HCT116 (cell line): ENCODE measurements around the gene INO80C. TPM values are rescaled to one million over a fixed set of nuclear protein-coding genes. Genes with fewer than 3 reads are reported as not detected.

Experiments used
- ATAC-seq: fragments of 200-7000 bp; cut with Tn5 transposase; 2 replicates; pipeline ENCODE4 v1.9.1; 2020; ENCODE audit warnings: mild to moderate bottlenecking, moderate library complexity
- BruUV-seq: library from RNA; stranded (reverse); fragments of 400-500 nt; replicated peaks from 2 replicates; lab custom pipeline; 2021; lab: Mats Ljungman, UMichigan
- CTCF ChIA-PET: fragments of 300-600 bp; sonication (Branson Sonifier 250); formaldehyde crosslinking; loops from one replicate; lab custom pipeline; 2021; ENCODE audit warnings: antibody characterized with exemption; lab: Charles Lee
- POLR2A ChIA-PET: fragments of 300-600, 350-600 bp; sonication (Branson Sonifier 250); formaldehyde crosslinking; loops from one replicate; lab custom pipeline; 2021; ENCODE audit warnings: antibody characterized with exemption; lab: Charles Lee
- RAD21 ChIA-PET, 2 experiments: fragments of 300-600 bp; sonication (Branson Sonifier 250); formaldehyde crosslinking; loops; one replicate each; lab custom pipeline; 2023; ENCODE audit warnings: low total read pairs in 2 of 2; ENCODE audit not compliant: uncharacterized antibody in 2 of 2, unreplicated experiment in 2 of 2, low non-redundant PET in 1 of 2; lab: Charles Lee
- DNase-seq: peaks from one replicate; pipeline ENCODE4 v3.0.0-alpha.2; 2010; ENCODE audit warnings: low read depth, low spot score
- H2AFZ ChIP-seq: fragments of 200-600 bp; shearing (Covaris generic), sonication (generic); 2 replicates; pipeline ENCODE4 v1.6.1; 2017; ENCODE audit warnings: low read depth, mixed run types, mixed read lengths, antibody characterized with exemption, low read length; ENCODE audit not compliant: poor library complexity, severe bottlenecking
- H3K27ac ChIP-seq: 2 replicates; pipeline ENCODE4 v1.5.1; 2012; ENCODE audit warnings: low read depth, low read length
- H3K27me3 ChIP-seq: fragments of 200-600 bp; sonication (generic); 2 replicates; pipeline ENCODE4 v1.6.1; 2016; ENCODE audit warnings: mixed run types, low read length, mixed read lengths; ENCODE audit not compliant: insufficient read depth
- H3K36me3 ChIP-seq, 2 experiments: fragments of 200-500 bp in 1 of 2; fragments of 200-600 bp in 1 of 2; sonication (Bioruptor generic) in 1 of 2; sonication (generic) in 1 of 2; 2 replicates each; pipeline versions ENCODE4 v1.5.1 to v1.6.1; 2014 to 2016; ENCODE audit warnings: low read length in 2 of 2, inconsistent platforms in 1 of 2, mixed read lengths in 1 of 2, mixed run types in 1 of 2; ENCODE audit not compliant: insufficient read depth in 2 of 2, control insufficient read depth in 1 of 2
- H3K4me1 ChIP-seq, 2 experiments: fragments of 200-600 bp in 1 of 2; sonication (generic) in 1 of 2; 2 replicates each; pipeline versions ENCODE4 v1.5.1 to v1.6.1; 2012 to 2017; ENCODE audit warnings: low read length in 2 of 2, inconsistent platforms in 1 of 2, mild to moderate bottlenecking in 1 of 2, mixed read lengths in 1 of 2, mixed run types in 1 of 2, moderate library complexity in 1 of 2; ENCODE audit not compliant: insufficient read depth in 2 of 2, control insufficient read depth in 1 of 2
- H3K4me2 ChIP-seq: fragments of 200-600 bp; sonication (generic); 2 replicates; pipeline ENCODE4 v1.6.1; 2017; ENCODE audit warnings: mixed run types, low read length, mixed read lengths
- H3K4me3 ChIP-seq, 2 experiments: fragments of 200-600 bp in 1 of 2; sonication (generic) in 1 of 2; replicated peaks in 1 of 2; 2 replicates each; pipeline ENCODE4 v1.5.1; 2011 to 2016; ENCODE audit warnings: low read length in 2 of 2, control low read depth in 1 of 2, low read depth in 1 of 2, mild to moderate bottlenecking in 1 of 2, mixed read lengths in 1 of 2, mixed run types in 1 of 2
- H3K79me2 ChIP-seq: fragments of 200-600 bp; sonication (generic); 2 replicates; pipeline ENCODE4 v1.6.1; 2017; ENCODE audit warnings: mild to moderate bottlenecking, mixed run types, low read length, moderate library complexity, mixed read lengths; ENCODE audit not compliant: insufficient read depth
- H3K9ac ChIP-seq: fragments of 200-600 bp; sonication (generic); 2 replicates; pipeline ENCODE4 v1.6.1; 2016; ENCODE audit warnings: low read length, mixed read lengths
- H3K9me2 ChIP-seq: fragments of 200-600 bp; sonication (generic), shearing (Covaris generic); 2 replicates; pipeline ENCODE4 v1.6.1; 2017; ENCODE audit warnings: mixed run types, mild to moderate bottlenecking, moderate library complexity; ENCODE audit not compliant: insufficient read depth
- H3K9me3 ChIP-seq, 2 experiments: fragments of 200-500 bp in 1 of 2; fragments of 200-600 bp in 1 of 2; sonication (Bioruptor generic) in 1 of 2; sonication (generic) in 1 of 2; 2 replicates each; pipeline ENCODE4 v1.6.1; 2014 to 2017; ENCODE audit warnings: low read length in 2 of 2, mixed read lengths in 2 of 2, inconsistent platforms in 1 of 2, low read depth in 1 of 2, mild to moderate bottlenecking in 1 of 2, mixed run types in 1 of 2, moderate library complexity in 1 of 2; ENCODE audit not compliant: control insufficient read depth in 1 of 2, insufficient read depth in 1 of 2
- H4K20me1 ChIP-seq: fragments of 200-600 bp; sonication (generic), shearing (Covaris generic); 2 replicates; pipeline ENCODE4 v1.6.1; 2017; ENCODE audit warnings: mixed run types, mild to moderate bottlenecking, moderate library complexity; ENCODE audit not compliant: insufficient read depth
- ATF3 ChIP-seq: IDR thresholded peaks from 2 replicates; pipeline ENCODE4 v1.6.1; 2012
- CEBPB ChIP-seq: IDR thresholded peaks from 2 replicates; pipeline ENCODE4 v1.6.1; 2012; ENCODE audit warnings: low read depth
- EGR1 ChIP-seq: IDR thresholded peaks from 2 replicates; pipeline ENCODE4 v1.6.1; 2012; ENCODE audit warnings: low read depth
- EZH2 ChIP-seq: fragments of 200-600 bp; sonication (generic); IDR thresholded peaks from 2 replicates; pipeline ENCODE4 v1.6.1; 2017; ENCODE audit warnings: antibody characterized with exemption, mixed run types
- EZH2phosphoT487 ChIP-seq: fragments of 200-600 bp; IDR thresholded peaks from 2 replicates; pipeline ENCODE4 v1.6.1; 2018; ENCODE audit warnings: antibody characterized with exemption, borderline replicate concordance
- FOSL1 ChIP-seq: IDR thresholded peaks from 2 replicates; pipeline ENCODE4 v1.6.1; 2012; ENCODE audit warnings: low read depth
- POLR2A ChIP-seq: IDR thresholded peaks from 2 replicates; pipeline ENCODE4 v1.7.0; 2011; ENCODE audit warnings: borderline replicate concordance; ENCODE audit not compliant: insufficient read depth, insufficient read length; ENCODE audit errors: extremely low read depth
- POLR2AphosphoS5 ChIP-seq: IDR thresholded peaks from 2 replicates; pipeline ENCODE4 v1.6.1; 2011; ENCODE audit warnings: mild to moderate bottlenecking, low read depth, low read length, moderate library complexity
- RAD21 ChIP-seq: IDR thresholded peaks from 2 replicates; pipeline ENCODE4 v1.6.1; 2012; ENCODE audit warnings: low read depth, mild to moderate bottlenecking
- REST ChIP-seq: IDR thresholded peaks from 2 replicates; pipeline ENCODE4 v1.6.1; 2012; ENCODE audit warnings: low read depth
- SP1 ChIP-seq: IDR thresholded peaks from 2 replicates; pipeline ENCODE4 v1.6.1; 2012; ENCODE audit warnings: low read depth
- SRF ChIP-seq: IDR thresholded peaks from 2 replicates; pipeline ENCODE4 v1.6.1; 2012; ENCODE audit warnings: low read depth
- TCF7L2 ChIP-seq: IDR thresholded peaks from 2 replicates; pipeline ENCODE4 v1.7.0; 2011; ENCODE audit warnings: borderline replicate concordance, inconsistent platforms; ENCODE audit not compliant: insufficient read depth, insufficient read length; ENCODE audit errors: extremely low read depth
- YY1 ChIP-seq: IDR thresholded peaks from 2 replicates; pipeline ENCODE4 v1.6.1; 2011; ENCODE audit warnings: low read length, low read depth, moderate library complexity, mild to moderate bottlenecking; ENCODE audit not compliant: insufficient replicate concordance; ENCODE audit errors: extremely low read depth
- ZNF274 ChIP-seq: fragments of 200-500 bp; sonication (Bioruptor generic); IDR thresholded peaks from 2 replicates; pipeline ENCODE4 v1.6.1; 2014; ENCODE audit warnings: mild to moderate bottlenecking, low read depth, low read length, inconsistent platforms
- intact Hi-C: fragments of 100-400 bp; cut with micrococcal nuclease; formaldehyde crosslinking; loops from 2 replicates; pipeline ENCODE4 v1.10.0; 2022
- total RNA-seq: library from RNA; stranded (reverse); gene quantifications from one replicate; pipeline ENCODE4 v1.2.1, GENCODE V29; 2021; ENCODE audit not compliant: unreplicated experiment

Gene INO80C
- total RNA-seq, 1 experiment from 2014 or later, result 30.7 TPM

- no peak overlapping the region for H3K9ac ChIP-seq
- no peaks in the 10 kb centered on the region for H3K9me2 ChIP-seq
- H3K79me2 ChIP-seq, result no peaks in the 10 kb centered on the region
- TF ChIP-seq POLR2A, result no peak
- TF ChIP-seq EZH2, result no peak
- TF ChIP-seq EGR1, result no peak
- no peak overlapping the region for H3K27ac ChIP-seq
- no peaks in the 10 kb centered on the region for H3K36me3 ChIP-seq
- H3K4me2 ChIP-seq, result no peak overlapping the region
- CTCF ChIA-PET, result no interaction called here
- RAD21 ChIA-PET, result no interaction called here
- no peak for ATAC-seq
- BruUV-seq, result no TSS peak
- H2AFZ ChIP-seq, result no peak overlapping the region
- H4K20me1 ChIP-seq, result no peaks in the 10 kb centered on the region
- POLR2A ChIA-PET, result no interaction called here
- intact Hi-C loops, result no loop called here
- no peak overlapping the region for H3K4me3 ChIP-seq
- DNase-seq, result no peak
- H3K27me3 ChIP-seq, result no peaks in the 10 kb centered on the region
- no peaks in the 10 kb centered on the region for H3K9me3 ChIP-seq
- peaks cover 0 to 11% of the 10 kb centered on the region in 2 experiments; a peak in 2 of 4 replicates for H3K4me1 ChIP-seq
Measured at GRCh38 chr18:35466815-35467623, 30.7 kb downstream of the INO80C start.

GRCh38 chr18:35466334-35466733, 31.4 kb downstream of the INO80C start:
- RAD21 ChIA-PET, result no interaction called here
- Histone ChIP-seq H3K9ac (no peak overlapping the region), H3K27me3 (no peaks in the 10 kb centered on the region), H3K79me2 (no peaks in the 10 kb centered on the region), H3K4me2 (no peak overlapping the region), H3K27ac (no peak overlapping the region), H3K4me3 (no peak overlapping the region), H3K9me2 (no peaks in the 10 kb centered on the region), H3K4me1 (peaks cover 0 to 11% of the 10 kb centered on the region in 2 experiments; a peak in 2 of 4 replicates), H2AFZ (no peak overlapping the region), H3K36me3 (no peaks in the 10 kb centered on the region), H4K20me1 (no peaks in the 10 kb centered on the region), H3K9me3 (no peaks in the 10 kb centered on the region)
- CTCF ChIA-PET, result no interaction called here
- TF ChIP-seq RAD21 (no peak), POLR2AphosphoS5 (no peak), ATF3 (no peak), REST (no peak), SRF (no peak), ZNF274 (no peak), YY1 (no peak), CEBPB (no peak), TCF7L2 (no peak), SP1 (no peak), EZH2phosphoT487 (no peak), FOSL1 (no peak)
- DNase-seq, result no peak
- no peak for ATAC-seq
- BruUV-seq, result no TSS peak
- intact Hi-C loops, result no loop called here
- POLR2A ChIA-PET, result no interaction called here
